HG02798 (cell line): ENCODE data around the gene SMIM15.
"Not testable (repeated sequence)": the region's sequence is repeated elsewhere in the genome, so short reads cannot be mapped to it uniquely, and the experiment has no call there.

Source experiments
- ATAC-seq: cut with Tn5 transposase; IDR thresholded peaks from one replicate; pipeline ENCODE4 v1.9.1; 2021; ENCODE audit warnings: mild to moderate bottlenecking; ENCODE audit not compliant: unreplicated experiment, poor library complexity

The SMIM15 gene, protein sequence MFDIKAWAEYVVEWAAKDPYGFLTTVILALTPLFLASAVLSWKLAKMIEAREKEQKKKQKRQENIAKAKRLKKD

DNA sequence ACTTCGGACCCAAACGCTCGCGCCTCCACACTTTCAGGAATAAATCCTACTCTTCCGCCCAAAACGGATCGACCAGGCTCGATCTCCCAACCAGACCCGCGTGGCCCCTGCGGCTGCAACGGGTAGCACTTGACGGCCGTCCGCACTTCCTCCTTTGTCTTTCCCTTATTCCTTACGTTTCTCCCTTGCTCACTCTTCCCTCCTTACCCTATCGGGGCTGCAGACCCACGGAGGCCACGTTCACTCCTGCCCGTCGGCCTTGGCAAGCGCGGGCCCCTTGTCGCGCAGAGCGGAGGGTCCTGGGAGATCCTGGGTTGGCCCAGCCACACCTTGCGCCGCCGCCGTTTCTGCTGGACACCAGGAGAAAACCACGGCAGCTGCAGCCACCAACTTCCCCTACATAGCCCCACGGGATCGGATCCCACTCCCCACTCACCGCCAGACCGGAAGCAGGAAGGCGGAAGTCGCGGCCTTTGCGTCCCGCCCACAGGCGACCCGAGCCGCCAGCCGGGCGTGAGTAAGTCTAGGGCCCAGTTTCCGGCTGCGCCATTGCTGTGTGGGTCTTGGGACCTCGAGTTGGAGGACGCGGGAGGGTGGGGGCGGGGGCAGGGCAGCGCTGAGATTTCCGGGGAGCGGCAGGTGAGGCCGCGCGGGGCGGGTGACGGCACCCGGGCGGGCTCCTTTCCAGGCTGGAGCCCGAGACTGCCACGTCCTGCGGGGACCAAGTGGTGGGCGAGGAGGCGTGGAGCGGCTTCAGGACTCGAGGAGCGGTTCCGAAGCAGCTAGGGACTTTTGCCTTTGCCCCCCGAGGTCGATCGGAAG lies at the start of gene SMIM15:
TSS of gene SMIM15 (minus strand) at position 459 of the 822 bp plus-strand sequence. CDS start 2,297 bp downstream, outside the sequence.
- peak; percentile 98 for ATAC-seq

DNA sequence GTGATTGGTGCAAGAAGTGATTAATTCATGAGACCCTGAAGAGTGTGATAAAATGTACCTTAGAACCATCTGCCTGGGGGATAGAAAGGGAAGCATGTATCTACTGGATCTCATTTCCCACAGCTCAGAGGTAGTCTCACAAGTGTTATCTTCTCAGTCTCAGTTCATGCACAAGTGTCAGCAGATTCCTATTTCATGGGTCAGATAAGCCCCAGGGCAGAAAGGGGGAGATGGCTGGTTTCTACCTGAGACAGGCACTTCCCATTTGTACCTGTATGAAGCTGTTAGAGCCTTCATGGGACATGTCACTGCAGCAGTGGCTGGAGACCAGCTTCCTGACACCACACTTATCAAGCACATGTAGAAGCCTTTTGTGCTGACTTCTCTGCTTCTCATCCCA lies 45.6 kb upstream of the SMIM15 start:
- no peak for ATAC-seq

DNA sequence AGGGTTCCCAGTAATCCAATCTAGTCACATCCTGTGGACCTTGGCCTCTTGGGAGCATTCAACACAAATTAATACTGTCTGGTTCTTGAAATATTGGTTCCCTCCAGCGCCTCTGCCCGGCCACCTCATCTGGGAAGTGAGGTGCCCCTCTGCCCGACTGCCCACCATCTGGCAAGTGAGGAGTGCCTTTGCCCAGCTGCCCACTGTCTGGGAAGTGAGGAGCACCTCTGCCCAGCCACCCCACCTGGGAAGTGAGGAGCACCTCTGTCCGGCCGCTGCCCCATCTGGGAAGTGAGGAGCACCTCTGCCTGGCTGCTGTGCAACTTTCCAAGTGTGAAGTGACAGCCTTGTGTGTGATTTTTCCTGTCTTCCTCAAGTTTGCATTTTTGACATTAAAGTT lies 42.7 kb upstream of the SMIM15 start:
- ATAC-seq, result no peak

DNA sequence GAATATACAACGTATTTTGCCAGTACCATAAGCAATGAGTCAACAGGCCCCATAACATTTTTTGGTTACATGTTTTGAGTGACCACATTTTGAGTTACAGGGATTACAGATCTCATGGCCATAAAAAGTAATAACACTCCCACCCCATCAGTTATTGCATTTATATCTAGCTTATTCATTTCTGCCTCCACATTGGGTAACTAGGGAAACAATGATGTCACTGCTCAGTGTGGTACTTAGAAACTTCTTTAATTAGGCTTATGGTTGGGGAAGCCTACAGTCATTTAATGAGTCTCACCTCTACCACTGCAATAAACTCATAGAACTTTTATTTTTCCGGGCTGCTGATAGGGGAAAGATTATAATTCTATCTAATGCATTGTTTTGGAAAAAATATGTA lies 39.9 kb upstream of the SMIM15 start:
- ATAC-seq, result peak; percentile 53

DNA sequence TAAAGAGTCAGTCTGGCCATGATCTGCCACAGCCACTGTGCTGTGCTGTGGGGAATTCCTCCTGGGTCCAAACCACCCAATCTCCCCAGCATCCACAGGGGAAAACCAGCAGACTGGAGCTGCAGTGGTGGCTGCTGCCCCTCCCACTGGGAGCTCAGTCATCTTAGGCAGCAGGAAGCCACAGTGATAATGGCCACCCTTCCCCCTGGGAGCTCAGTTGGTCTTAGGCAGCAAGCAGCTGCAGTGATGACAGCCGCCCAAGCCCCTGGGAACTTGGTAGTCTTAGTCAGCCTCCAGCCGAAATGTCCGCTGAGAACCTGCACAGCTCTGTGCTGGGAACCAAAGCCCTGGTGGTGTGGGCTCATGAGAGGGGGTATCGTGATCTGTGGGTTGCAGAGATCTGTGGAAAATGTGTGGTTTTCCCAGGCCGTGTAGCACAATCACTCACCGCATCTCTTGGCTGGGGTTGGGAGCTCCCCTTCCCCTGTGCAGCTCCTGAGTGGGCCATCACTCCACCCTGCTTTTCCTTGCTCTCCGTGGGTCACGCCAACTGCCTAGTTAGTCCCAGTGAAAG lies 38.4 kb upstream of the SMIM15 start:
- peak; percentile 80 for ATAC-seq

DNA sequence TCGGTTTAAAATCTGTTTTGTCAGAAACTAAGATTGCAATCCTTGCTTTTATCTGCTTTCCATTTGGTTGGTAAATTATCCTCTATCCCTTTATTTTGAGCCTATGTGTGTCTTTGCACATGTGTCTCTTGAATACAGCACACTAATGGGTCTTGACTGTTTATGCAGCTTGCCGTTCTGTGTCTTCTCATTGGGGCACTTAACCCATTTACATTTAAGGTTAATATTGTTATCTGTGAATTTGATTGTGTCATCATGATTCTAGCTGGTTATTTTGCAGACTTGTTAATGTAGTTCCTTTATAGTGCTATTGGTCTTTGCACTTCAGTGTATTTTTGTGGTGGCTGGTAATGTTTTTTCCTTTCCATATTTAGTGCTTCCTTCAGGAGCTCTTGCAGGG lies 36.3 kb upstream of the SMIM15 start:
- ATAC-seq, result no peak

DNA sequence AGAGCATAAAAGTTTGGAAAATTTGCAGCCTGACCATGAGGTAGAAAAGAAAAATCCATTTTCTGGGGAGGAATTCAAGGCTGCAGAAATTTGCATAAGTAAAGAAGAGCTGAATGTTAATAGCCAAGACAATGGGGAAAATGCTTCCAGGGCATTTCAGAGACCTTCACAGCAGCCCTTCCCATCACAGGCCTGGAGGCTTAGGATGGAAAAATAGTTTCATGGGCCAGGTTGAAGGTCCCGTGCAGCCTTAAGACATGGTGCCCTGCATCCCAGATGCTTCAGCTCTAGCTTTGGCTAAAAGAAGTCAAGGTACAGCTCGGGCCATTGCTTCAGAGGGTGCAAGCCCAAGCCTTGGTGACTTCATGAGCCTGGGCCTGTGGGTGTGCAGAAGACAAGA lies 25.6 kb upstream of the SMIM15 start:
- ATAC-seq, result not testable (repeated sequence)

DNA sequence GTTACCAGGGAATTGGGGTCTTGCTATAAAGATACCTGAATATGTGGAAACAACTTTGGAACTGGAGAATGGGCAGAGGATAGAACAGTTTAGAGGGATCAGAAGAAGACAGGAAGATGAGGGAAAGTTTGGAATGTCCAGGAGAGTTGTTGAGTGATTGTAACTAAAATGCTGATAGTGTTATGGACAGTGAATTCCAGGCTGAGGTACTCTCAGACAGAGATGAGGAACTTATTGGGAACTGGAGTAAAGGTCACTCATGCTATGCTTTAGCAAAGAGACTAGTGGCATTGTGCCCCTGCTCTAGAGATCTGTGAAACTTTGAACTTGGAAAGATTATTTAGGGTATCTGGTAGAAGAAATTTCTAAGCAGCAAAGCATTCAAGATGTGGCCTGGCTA lies 25.1 kb upstream of the SMIM15 start:
- ATAC-seq, result not testable (repeated sequence)

DNA sequence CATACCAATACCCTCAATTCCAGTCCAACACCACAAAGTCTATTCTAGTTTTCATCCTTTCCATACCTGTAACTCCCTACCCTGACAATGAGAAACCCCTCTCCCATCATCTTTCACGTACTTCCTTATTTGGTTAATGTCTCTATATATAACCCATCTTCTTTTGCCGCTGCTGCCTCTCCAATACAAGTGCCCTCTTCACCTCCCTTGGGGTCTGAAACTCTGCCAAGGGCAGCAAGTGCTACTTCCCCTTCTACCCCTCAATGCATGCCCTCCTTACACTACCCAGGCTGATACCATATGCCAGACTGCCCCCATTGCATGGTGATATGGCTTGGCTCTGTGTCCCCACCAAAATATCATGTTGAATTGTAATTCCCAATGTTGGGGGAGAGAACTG lies 24.4 kb upstream of the SMIM15 start:
- no peak for ATAC-seq

DNA sequence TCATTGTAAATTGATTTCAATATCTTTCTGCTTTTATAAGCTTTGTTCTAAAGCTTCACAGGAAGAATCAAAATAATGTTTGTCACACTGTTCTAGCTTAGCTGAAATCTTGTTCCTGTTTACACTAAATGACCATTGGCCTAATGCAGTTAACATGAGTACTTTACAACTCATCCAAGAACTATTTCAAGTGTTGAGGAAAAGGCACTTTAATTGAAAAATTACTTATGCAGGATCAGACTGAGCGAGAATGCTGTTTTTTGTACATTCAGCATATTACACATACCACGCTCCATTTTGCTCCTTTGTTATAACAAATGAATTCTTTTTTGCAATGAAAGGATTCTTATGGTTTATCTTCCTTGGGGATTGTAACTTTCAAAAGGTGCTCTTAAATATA lies 22.4 kb upstream of the SMIM15 start:
- ATAC-seq, result no peak

DNA sequence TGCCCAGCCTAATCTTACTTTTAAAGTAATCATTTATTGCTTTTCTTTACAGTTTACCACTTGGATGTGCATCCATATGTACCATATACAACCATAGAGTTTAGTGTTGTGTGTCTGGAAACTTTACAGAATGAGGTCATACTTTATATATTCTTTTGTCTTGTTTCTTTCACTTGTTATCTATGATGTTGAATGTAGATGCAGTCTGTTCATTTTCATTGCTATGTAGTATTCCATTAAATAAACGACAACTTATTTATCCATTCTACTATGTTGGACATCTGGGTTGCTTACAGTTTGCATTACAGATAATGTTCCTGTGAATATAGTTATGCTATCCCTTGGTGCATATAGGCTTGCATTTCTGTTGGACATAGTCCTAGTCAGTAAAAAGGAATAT lies 21.3 kb upstream of the SMIM15 start:
- no peak for ATAC-seq

DNA sequence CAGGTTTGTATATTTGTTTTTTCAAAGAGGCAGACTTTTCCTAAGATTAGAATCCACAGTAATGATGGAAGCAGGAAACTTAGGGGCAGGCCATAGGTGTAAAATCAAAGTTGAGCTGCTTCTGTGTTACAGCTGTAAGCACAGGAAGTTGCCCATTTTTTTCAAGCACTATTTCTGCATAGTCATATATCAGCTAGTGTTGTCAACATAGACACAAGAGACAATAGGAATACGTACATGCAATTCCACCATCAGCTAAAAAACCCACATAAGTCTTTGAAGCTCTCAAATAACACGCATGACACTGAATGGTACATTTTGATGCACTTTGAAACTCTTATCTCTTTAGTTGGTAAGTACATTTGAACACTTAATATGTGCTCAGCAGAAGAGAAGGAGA lies 20.2 kb upstream of the SMIM15 start:
- no peak for ATAC-seq

DNA sequence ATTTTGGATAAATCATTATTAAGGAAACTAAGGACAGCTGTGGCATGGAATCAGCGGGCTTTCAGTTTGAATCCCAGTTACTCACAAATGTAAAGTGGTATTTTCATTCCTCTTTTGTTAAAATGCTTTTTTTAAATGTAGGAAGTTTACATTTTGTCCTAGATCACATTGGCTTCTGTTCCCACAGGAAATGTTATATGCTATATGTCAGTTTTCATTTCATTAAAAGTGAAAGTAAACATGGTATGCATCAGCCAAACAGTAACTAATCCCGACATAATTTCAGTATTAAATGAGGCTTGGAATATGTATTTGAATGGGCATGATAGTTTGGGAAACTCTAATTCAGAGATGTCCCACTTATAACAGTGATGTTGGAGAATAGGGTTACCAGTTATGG lies 18.6 kb upstream of the SMIM15 start:
- ATAC-seq, result no peak

DNA sequence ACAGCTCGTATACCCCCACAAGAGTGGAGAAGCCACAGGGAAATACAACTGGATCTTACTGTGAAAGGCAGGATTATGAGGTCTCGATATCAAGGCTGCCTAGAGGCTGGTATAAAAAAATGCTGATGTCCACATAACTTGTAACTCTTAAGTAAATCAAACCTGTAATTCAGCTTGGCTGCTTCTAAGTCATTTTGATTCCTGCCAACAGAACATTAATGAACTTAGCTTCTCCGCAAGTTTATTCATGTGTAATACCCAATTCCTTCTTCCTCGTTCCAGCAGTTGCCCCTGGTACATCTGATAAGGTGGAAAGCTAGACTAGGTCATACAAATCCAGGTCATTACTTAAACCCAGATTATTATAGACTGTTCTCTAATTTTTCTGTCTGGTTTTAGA lies 16.4 kb upstream of the SMIM15 start:
- ATAC-seq, result no peak

DNA sequence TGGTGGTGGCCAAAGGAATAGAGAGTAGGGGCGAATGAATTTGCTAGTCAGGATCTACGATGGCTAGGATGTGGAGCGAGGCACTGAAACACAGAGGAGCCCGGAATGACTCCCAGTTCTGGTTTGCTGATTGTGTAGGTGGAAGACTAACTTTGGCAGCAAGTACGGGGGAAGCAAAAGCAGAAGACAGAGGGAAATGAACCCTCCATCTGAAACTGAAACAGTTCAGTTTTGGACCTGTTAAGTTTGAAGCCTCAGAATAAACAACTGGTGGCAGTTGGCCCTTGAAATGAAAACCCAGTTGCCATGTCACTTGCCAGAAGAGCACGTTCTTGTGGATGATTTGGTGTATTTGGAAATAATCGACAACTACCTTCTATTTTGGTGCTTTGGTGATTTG lies 15.4 kb upstream of the SMIM15 start:
- peak; percentile 94 for ATAC-seq

DNA sequence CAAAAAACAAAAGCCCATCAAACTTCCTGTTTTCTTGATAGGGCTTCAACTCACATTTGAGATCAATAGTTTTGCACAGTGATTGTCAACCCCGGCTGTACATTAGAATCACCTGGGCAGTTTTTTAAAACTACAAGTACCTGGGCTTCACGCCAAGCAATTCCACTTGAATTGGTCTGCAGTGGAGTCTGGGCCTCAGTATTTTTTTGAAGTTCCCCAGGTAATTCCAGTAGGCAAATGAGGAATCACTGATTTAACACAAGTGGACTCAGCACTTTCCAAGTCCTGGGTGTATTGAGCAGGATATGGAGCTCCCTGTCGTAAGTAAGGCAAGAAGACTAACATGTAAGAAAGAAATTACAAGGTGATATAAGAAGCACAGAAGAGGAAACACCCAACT lies 14.8 kb upstream of the SMIM15 start:
- no peak for ATAC-seq

DNA sequence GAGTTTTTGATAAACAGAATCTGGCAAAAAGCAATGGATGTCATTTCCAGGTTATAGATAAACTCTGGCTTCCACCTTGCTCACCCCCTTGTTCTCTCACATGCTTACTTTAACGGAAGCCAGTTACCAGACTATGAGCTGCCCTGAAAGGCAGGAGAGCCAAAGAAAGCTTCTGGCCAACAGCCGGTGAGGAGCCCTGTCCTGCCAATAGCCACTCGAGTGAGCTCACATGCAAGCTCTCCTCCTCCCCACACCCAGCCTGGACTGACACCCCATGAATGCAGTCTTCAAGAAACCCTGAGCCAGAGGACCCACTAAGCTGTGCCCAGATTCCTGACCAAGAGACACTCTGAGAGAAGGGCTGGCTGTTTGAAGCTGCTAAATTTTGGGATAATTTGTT lies 14.4 kb upstream of the SMIM15 start:
- no peak for ATAC-seq

DNA sequence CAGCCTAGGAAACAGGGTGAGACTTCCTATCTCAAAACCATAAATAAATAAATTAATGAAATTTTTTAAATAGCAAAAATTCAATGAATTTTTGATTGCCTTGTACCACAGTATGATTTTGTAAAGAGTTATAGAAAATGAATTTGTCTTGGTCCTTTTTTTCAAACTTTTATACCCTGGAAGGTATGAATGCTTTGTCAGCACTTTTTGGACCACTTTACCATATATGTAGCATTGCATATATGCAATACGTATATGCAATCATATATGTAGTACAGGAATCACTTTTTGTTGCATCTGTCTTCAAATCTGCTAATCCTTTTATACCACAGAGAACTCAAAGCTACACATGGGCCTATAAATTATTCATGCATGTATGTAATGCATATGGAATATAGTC lies 9.2 kb upstream of the SMIM15 start:
- no peak for ATAC-seq

DNA sequence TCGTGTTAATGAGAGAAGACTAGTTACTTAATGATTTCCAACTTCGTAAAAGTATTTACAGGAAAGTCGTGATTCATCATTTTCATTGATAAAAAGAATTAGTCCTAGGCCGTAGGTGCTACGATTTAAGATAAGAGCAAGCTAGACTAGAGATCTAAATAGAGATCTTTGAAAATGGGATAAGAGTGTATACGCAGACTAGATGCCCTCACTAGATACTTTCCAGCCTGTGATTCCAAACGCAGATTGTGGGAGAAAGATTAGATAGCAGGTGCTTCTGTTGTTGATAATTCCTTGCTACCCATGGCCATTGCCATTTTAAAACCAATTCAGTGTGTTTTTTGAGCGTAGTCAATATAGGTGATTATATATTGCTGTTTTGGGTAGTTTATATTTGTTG lies 6.7 kb upstream of the SMIM15 start:
- no peak for ATAC-seq

DNA sequence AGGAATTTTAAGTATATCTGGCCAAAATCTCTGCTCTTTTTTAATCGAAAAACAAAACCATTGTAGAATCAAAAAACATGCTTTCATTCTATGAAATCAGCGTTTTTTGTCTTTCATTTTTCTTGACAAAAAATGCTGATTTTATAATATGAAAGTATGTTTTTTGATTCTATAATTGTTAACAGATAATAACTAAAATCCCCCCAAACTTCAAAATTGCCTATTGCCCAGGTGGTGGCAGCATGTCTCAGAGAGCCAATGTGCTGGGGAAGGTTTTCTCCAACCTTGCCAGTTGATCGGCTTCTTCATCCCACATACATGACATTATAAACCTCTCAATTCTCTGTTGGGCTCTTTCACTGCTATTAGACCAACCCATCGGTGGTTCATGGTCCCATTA lies 5.1 kb upstream of the SMIM15 start:
- no peak for ATAC-seq

DNA sequence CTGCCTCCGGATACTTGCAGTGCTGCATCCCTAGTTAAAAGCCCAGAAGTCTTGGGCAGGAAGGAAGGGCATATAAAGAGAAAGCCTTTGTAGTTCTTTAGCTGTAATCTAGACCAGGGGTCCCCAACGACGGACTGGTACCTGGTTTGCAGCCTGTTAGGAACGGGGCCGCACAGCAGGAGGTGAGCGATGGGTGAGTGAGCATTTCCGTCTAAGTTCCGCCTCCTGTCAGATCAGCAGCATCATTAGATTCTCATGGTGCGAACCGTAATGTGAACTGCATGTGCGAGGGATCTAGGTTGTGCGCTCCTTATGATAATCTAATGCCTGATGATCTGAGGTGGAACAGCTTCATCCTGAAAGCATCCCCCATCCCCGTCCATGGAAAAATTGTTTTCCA lies 1.6 kb upstream of the SMIM15 start:
- no peak for ATAC-seq
